Islet of Langerhans (tissue), 1 donor: ENCODE results near the gene UCN2.

Experiments
- FAIRE-seq: peaks from one replicate; lab custom pipeline; 2011; peaks lifted over from hg19 to GRCh38; lab: Jason Lieb, UNC

The UCN2 gene

GRCh38 chr3:48591436-48591835, 27.9 kb upstream of the UCN2 start:
- FAIRE-seq = no peak

GRCh38 chr3:48588230-48588629, 24.6 kb upstream of the UCN2 start:
- no peak for FAIRE-seq

- FAIRE-seq = no peak
These were observed 24.1 kb upstream of the UCN2 start for GRCh38 chr3:48587686-48588085.

- FAIRE-seq = no peak
These were observed 21.8 kb upstream of the UCN2 start for GRCh38 chr3:48585411-48585810.

GRCh38 chr3:48584836-48585235, 21.3 kb upstream of the UCN2 start:
- no peak for FAIRE-seq

GRCh38 chr3:48581621-48582481, 18.3 kb upstream of the UCN2 start:
- no peak for FAIRE-seq

- FAIRE-seq = no peak
These were observed 13.1 kb upstream of the UCN2 start for GRCh38 chr3:48576647-48577046.

GRCh38 chr3:48575366-48575765, 11.8 kb upstream of the UCN2 start:
- no peak for FAIRE-seq

GRCh38 chr3:48573973-48574585, 10.5 kb upstream of the UCN2 start:
- no peak for FAIRE-seq

GRCh38 chr3:48572517-48572916, 8.9 kb upstream of the UCN2 start:
- FAIRE-seq = no peak

- FAIRE-seq = no peak
These were observed 8.4 kb upstream of the UCN2 start for GRCh38 chr3:48571938-48572337.

GRCh38 chr3:48569808-48570450, 6.3 kb upstream of the UCN2 start:
- FAIRE-seq = no peak

- no peak for FAIRE-seq
These were observed 5.8 kb upstream of the UCN2 start for GRCh38 chr3:48569400-48569799.

GRCh38 chr3:48568476-48568875, 4.9 kb upstream of the UCN2 start:
- FAIRE-seq = no peak

- no peak for FAIRE-seq
These were observed 3.9 kb upstream of the UCN2 start for GRCh38 chr3:48567500-48567899.

GRCh38 chr3:48567090-48567489, 3.5 kb upstream of the UCN2 start:
- no peak for FAIRE-seq

- no peak for FAIRE-seq
These were observed 2.8 kb upstream of the UCN2 start for GRCh38 chr3:48566401-48566760.

- no peak for FAIRE-seq
These were observed 2.2 kb upstream of the UCN2 start for GRCh38 chr3:48565591-48566400.

- FAIRE-seq = no peak
These were observed 1.6 kb upstream of the UCN2 start for GRCh38 chr3:48565186-48565585.

GRCh38 chr3:48564667-48565066, 1.1 kb upstream of the UCN2 start:
- no peak for FAIRE-seq

- FAIRE-seq = no peak
These were observed 441 bp upstream of the UCN2 start for GRCh38 chr3:48564022-48564421.

- no peak for FAIRE-seq
These were observed 1.1 kb downstream of the UCN2 start for GRCh38 chr3:48562367-48563095.
